Stimulated activated CD8-positive, alpha-beta memory T cell treated with anti-CD3 and anti-CD28 coated beads, Interleukin-12 subunit alpha, Interleukin-12 subunit beta, amount 100 ng/mL, for 24 hours (primary cell): ENCODE data around the gene NELFA.
"Not testable (repeated sequence)": the region's sequence is repeated elsewhere in the genome, so short reads cannot be mapped to it uniquely, and the experiment has no call there.

Experiments
- DNase-seq: peaks from one replicate; pipeline ENCODE4 v3.0.0-alpha.2; 2020; ENCODE audit errors: extremely low read depth

Gene NELFA

GRCh38 chr4:1993718-1994516 lies 14.9 kb downstream of the NELFA start:
- not testable (repeated sequence) for DNase-seq

GRCh38 chr4:1993169-1993516 lies 15.6 kb downstream of the NELFA start:
- DNase-seq: no peak

GRCh38 chr4:1992468-1993168 lies 16.2 kb downstream of the NELFA start:
- DNase-seq: no peak

- no peak for DNase-seq
Measured at GRCh38 chr4:1991596-1992434, 17.0 kb downstream of the NELFA start.

- no peak for DNase-seq
Measured at GRCh38 chr4:1991087-1991486, 17.7 kb downstream of the NELFA start.

GRCh38 chr4:1990676-1991075 lies 18.1 kb downstream of the NELFA start:
- DNase-seq: no peak

- DNase-seq: no peak
Measured at GRCh38 chr4:1990348-1990645, 18.5 kb downstream of the NELFA start.

GRCh38 chr4:1989533-1990347 lies 19.0 kb downstream of the NELFA start:
- DNase-seq: no peak

GRCh38 chr4:1988327-1988724 lies 20.4 kb downstream of the NELFA start:
- DNase-seq: no peak

- no peak for DNase-seq
Measured at GRCh38 chr4:1987721-1988326, 20.9 kb downstream of the NELFA start.

- no peak for DNase-seq
Measured at GRCh38 chr4:1987296-1987695, 21.5 kb downstream of the NELFA start.

- no peak for DNase-seq
Measured at GRCh38 chr4:1986578-1987210, 22.1 kb downstream of the NELFA start.

GRCh38 chr4:1985780-1986577 lies 22.8 kb downstream of the NELFA start:
- no peak for DNase-seq

GRCh38 chr4:1985294-1985693 lies 23.5 kb downstream of the NELFA start:
- DNase-seq: no peak

GRCh38 chr4:1984406-1985191 lies 24.2 kb downstream of the NELFA start:
- no peak for DNase-seq

- DNase-seq: no peak
Measured at GRCh38 chr4:1983846-1984405, 24.8 kb downstream of the NELFA start.

GRCh38 chr4:1983053-1983845 lies 25.5 kb downstream of the NELFA start:
- no peak for DNase-seq
